Measurements from ENCODE around the gene DERL3. TPM values are rescaled to one million over a fixed set of nuclear protein-coding genes. Genes with fewer than 3 reads are reported as not detected.
A peak's percentile ranks its signal among the peaks of the same experiment; 100 is the strongest.

Gene DERL3
- total RNA-seq (10 to 100 TPM in 1 of 2 donors, 1 to 10 TPM in 1; 6.1 to 15.1 TPM), polyA plus RNA-seq (1 to 10 TPM; 6.7 to 8.4 TPM)
- long read RNA-seq, donor 1, partial matches to known transcripts = 0 of 2 reads
- long read RNA-seq, donor 1, other reads (novel, unspliced or antisense) = 0 of 2 reads
- long read RNA-seq, donor 2 = 0 reads
- long read RNA-seq, donor 3 = 0 reads
- long read RNA-seq, donor 4, partial matches to known transcripts = 0 of 1 reads
- long read RNA-seq, donor 4, other reads (novel, unspliced or antisense) = 0 of 1 reads
- long read RNA-seq, donor 5, partial matches to known transcripts = 0 of 2 reads
- long read RNA-seq, donor 5, other reads (novel, unspliced or antisense) = 0 of 2 reads

GRCh38 chr22:23838681-23839468 lies at the start of gene DERL3:
Gene DERL3, minus strand, starts transcription at chr22:23839006. Its CDS starts 19 bp downstream, at chr22:23838987.
- ATAC-seq (ENCODE audit: insufficient read depth, low FRiP score) = peak; percentile 94
- no peak for TF ChIP-seq CTCF (IDR thresholded peaks at IDR 0.05; ENCODE audit: control extremely low read depth, extremely low read depth)

DNA sequence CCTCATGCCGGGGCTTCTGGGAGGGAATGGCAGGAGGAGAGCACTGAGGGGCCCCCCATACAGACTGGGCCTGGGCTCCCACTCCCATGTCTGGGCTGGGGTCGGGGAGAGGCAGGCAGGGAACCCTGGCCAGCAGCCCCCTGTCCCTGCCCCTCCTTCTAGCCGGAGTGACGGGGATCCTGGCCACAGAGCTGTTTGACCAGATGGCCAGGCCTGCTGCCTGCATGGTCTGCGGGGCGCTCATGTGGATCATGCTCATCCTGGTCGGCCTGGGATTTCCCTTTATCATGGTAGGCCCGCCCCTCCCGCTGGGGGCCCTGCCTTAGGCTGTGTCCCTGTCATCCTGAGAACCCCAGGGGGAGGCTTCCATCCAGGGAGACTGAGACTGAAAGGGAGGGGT lies 45.3 kb upstream of the DERL3 start:
- ATAC-seq (ENCODE audit: insufficient read depth, low FRiP score) (no peak), DNase-seq (no peak)
- Histone ChIP-seq H3K27ac (ENCODE audit: low read depth in 1 of 2, low read length in 1 of 2) (no peak overlapping the region), H3K9me3 (ENCODE audit: control insufficient read depth in 4 of 4, insufficient read depth in 3 of 4, low read length in 3 of 4) (no peaks in the 10 kb centered on the region), H3K4me3 (no peak overlapping the region), H3K27me3 (ENCODE audit: control insufficient read depth in 3 of 3, insufficient read depth in 3 of 3, low read length in 2 of 3) (no peaks in the 10 kb centered on the region), H3K36me3 (ENCODE audit: control insufficient read depth in 4 of 4, insufficient read depth in 4 of 4, low read length in 4 of 4) (peaks cover 0 to 8% (median 2%) of the 10 kb centered on the region in 4 donors), H3K9ac (ENCODE audit: insufficient read depth in 1 of 2, low read length in 2 of 2) (no peak overlapping the region), H3K4me1 (ENCODE audit: control insufficient read depth in 5 of 5, insufficient read depth in 5 of 5, low read length in 5 of 5) (no peaks in the 10 kb centered on the region)
- WGBS, 2 donors = 94 to 97% methylated on average over 9 of the region's 9 CpGs
- TF ChIP-seq CTCF (IDR thresholded peaks at IDR 0.05; ENCODE audit: control extremely low read depth, extremely low read depth) = no peak

More at GRCh38 chr22:23838681-23839468, at the start of gene DERL3:
- peak within 1 kb of the TSS in 1 of 2 donors; percentile 77 for H3K27ac ChIP-seq (ENCODE audit: low read depth in 1 of 2, low read length in 1 of 2)
- no peak within 1 kb of the TSS for H3K9ac ChIP-seq (ENCODE audit: insufficient read depth in 1 of 2, low read length in 2 of 2)
- WGBS, 2 donors = 1% methylated on average over 66 to 70 of the region's 70 CpGs
- H3K36me3 ChIP-seq (ENCODE audit: control insufficient read depth in 4 of 4, insufficient read depth in 4 of 4, low read length in 4 of 4) = peaks cover 0 to 22% (median 12%) of the 10 kb centered on the region in 4 donors
- H3K9me3 ChIP-seq (ENCODE audit: control insufficient read depth in 4 of 4, insufficient read depth in 3 of 4, low read length in 3 of 4) = no peaks in the 10 kb centered on the region
- H3K4me1 ChIP-seq (ENCODE audit: control insufficient read depth in 5 of 5, insufficient read depth in 5 of 5, low read length in 5 of 5) = peaks cover 0 to 18% (median 8%) of the 10 kb centered on the region in 5 donors
- H3K4me3 ChIP-seq = peak within 1 kb of the TSS; percentile 44
- no peaks in the 10 kb centered on the region for H3K27me3 ChIP-seq (ENCODE audit: control insufficient read depth in 3 of 3, insufficient read depth in 3 of 3, low read length in 2 of 3)
- peak; percentile 94 to 96 (median 95) for DNase-seq

GRCh38 chr22:23883658-23884057 lies 44.9 kb upstream of the DERL3 start:
- Histone ChIP-seq H3K27me3 (ENCODE audit: control insufficient read depth in 3 of 3, insufficient read depth in 3 of 3, low read length in 2 of 3) (no peaks in the 10 kb centered on the region), H3K9ac (ENCODE audit: insufficient read depth in 1 of 2, low read length in 2 of 2) (no peak overlapping the region), H3K9me3 (ENCODE audit: control insufficient read depth in 4 of 4, insufficient read depth in 3 of 4, low read length in 3 of 4) (no peaks in the 10 kb centered on the region), H3K36me3 (ENCODE audit: control insufficient read depth in 4 of 4, insufficient read depth in 4 of 4, low read length in 4 of 4) (peaks cover 0 to 6% (median 2%) of the 10 kb centered on the region in 4 donors), H3K27ac (ENCODE audit: low read depth in 1 of 2, low read length in 1 of 2) (no peak overlapping the region), H3K4me3 (no peak overlapping the region), H3K4me1 (ENCODE audit: control insufficient read depth in 5 of 5, insufficient read depth in 5 of 5, low read length in 5 of 5) (no peaks in the 10 kb centered on the region)
- no peak for TF ChIP-seq CTCF (IDR thresholded peaks at IDR 0.05; ENCODE audit: control extremely low read depth, extremely low read depth)
- ATAC-seq (ENCODE audit: insufficient read depth, low FRiP score) (no peak), DNase-seq (no peak)
- 94 to 96% methylated on average over 9 of the region's 9 CpGs for WGBS, 2 donors

All from lung (tissue), 16 donors.